Stimulated activated CD4-positive, alpha-beta T cell treated with anti-CD3 and anti-CD28 coated beads, Interleukin-1b, Interleukin-23, amount 100 ng/mL, for 48 hours (primary cell): ENCODE data around the gene XRCC1.
"Not testable (repeated sequence)": the region's sequence is repeated elsewhere in the genome, so short reads cannot be mapped to it uniquely, and the experiment has no call there.

Source experiments
- DNase-seq: peaks from one replicate; pipeline ENCODE4 v3.0.0-alpha.2; 2020

XRCC1 gene

DNA sequence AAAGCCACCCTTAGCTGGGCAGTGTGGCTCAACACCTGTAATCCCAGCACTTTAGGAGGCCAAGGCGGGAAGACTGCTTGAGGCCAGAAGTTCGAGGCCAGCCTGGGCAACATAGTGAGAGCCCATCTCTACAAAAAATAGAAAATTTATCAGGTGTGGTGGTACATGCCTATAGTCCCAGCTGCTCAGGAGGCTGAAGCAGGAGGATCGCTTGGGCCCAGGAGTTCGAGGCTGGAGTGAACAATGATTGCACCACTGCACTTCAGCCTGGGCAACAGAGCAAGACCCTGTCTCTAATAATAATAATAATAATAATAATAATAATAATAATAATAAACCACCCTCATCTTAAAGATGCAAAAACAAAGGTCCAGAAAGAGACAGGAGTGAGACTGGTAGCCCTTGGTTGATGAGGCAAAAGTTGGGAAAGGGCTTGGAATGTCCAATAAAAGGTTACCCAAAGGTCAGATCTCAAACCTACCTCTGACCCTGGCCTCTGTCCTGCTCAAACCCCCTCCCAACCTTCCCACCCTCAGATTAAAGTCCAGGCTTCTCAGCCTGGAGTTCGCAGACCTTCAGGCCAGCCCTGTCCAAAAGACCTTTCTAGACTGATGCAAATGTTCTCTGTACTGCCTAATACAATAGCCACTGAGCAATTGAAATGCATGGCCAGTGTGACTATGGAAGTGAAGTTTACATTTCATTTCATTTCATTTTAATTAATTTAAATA lies 33.2 kb downstream of the XRCC1 start:
- DNase-seq = no peak

DNA sequence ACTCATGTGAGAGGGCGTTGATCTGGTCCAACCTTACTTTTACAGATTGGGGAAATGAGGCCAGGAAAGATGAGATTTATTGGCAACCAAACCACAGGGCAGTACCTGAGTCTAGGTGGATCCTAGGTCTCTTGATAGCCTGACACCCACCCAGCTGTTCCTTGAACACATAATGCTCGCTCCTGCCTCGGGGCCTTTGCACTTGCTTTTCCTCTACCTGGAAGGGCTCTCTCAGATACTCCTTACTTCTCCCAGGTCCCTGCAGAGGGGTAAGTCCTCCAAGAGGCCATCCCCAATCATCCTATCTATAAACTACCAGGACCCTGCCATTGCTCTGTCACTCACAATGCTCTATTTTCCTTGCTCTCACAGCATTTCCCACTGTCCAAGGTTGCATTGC lies 34.9 kb downstream of the XRCC1 start:
- DNase-seq = no peak

DNA sequence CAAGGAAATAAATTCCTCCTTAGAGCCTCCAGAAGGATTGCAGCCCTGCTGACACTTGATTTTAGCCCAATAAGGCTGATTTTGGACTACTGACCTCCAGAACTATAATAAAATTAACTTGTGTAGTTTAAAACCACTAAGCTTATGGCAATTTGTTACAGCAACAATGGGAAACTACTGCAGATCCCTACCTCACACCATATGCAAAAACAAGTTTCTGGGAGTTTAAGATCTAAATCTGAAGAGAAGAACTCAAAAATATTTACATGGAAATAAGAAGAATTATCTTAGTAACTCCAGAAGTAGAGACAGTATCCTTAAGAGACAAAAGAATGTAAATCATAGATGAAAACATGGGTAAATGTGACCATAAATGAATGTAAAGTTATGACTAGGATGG lies 36.4 kb downstream of the XRCC1 start:
- DNase-seq = no peak

DNA sequence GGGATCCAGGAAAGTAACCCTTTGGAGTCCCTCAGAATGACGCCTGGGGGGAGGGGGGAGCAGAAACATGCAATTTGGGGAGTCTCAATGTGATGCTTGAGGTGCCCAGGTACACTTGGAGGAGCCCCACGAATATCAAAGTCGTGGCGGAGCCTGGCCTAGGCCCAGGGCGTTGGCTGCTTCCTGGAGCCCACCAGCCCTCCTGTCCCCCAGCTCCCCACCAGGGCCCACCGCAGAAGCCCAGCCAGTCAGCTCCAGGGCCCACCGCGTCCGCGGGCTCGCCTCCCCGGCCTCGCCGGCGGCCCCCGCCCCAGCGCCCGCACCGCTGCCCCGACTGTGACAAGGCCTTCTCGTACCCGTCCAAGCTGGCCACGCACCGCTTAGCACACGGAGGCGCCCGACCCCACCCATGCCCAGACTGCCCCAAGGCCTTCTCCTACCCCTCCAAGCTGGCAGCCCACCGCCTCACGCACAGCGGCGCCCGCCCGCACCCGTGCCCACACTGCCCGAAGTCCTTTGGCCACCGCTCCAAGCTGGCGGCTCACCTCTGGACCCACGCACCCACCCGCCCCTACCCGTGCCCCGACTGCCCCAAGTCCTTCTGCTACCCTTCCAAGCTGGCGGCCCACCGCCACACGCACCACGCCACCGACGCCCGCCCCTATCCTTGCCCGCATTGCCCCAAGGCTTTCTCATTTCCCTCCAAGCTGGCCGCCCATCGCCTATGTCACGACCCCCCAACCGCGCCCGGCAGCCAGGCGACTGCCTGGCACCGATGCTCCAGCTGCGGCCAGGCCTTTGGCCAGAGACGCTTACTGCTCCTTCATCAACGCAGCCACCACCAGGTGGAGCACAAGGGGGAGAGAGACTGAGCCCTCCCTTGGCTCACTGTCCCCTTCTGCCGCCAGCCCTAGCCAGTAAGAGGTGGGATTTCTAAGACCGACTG lies 40.2 kb downstream of the XRCC1 start:
- peak; percentile 17 for DNase-seq

DNA sequence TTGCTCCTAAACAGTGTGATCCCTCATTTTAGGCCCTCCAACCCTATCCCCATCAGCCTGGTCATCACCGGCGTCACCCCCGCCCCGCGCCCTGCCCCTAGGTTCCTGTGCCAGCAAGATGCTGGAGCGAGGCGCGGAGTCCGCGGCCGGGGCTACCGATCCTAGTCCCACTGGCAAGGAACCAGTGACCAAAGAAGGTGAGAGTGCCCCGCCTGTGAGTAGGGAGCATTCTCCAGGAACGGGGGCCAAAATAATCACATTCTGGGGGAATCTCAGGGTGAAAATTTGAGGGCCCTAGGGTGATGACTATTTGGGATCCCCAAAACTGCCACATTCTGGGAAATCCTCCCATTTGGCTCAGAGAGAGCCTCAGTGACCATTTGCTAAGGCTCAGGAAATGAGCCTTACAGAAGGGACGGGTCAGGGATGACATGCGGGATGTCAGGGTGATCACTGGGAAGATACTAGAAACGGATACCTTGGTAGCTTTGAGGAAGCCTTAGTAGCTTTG lies 41.0 kb downstream of the XRCC1 start:
- no peak for DNase-seq

DNA sequence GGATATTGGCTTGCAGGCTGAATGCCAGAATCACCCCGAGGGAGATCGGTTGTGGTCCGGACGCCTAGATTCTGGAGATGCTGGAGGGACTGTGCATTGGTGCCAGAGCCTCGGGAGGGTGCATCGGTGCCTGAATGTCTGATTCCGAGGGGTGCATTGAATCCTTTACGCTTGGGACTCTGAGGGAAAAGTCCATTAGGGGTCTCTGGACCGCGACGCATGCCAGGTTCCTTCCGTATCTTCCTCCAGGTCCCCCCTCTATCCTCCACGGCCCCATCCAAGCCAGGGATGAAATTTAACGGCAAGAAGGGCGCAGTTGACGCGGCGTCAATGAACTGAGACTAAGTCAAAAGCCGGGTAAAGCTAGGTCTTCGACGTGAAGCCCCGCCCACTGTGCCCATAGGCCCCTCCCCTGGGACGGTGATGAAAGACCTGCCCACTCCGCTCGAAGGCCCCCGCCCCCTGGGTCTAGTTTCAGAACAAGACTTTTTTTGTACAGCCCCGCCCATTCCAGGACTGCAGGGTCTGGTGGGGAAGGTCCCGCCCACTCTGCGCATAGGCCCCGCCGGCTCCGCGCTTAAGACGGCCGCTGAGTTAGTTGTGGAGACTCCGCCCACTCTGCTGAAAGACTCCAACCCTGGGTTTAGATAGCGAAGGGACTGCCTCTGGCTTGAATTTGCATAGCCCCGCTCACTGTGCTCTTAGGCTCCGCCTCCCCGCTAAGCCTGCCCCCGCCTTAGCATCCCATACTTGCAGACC lies 41.6 kb downstream of the XRCC1 start:
- DNase-seq = peak; percentile 99

DNA sequence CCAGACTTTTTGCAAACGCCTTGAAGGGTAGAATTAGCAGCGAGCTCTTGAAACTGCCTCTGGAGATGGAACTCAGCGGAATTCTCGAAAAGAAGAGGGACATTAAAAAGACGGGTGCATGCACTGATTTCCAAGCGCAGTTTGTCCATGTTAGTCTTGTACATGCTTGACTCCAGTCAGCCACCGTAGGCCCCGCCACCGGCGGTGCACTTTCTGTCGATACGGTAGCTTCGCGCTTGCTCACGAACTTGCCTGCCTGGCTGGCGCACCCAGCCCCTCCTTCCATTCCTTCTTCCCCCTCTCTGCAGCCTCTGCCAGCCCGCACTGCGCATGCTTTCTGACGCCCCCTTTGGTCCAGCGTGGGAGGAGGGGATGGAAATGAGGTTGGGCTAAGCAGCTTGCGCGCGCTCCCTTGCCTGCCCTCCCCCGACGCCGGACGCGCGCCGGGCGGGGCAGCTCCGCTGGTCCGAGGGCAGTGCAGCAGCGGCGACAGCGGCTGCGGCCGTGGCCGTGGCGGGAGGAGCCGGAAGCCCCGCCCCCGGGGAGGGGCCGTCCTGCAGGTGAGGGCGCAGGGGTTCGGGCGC lies 42.3 kb downstream of the XRCC1 start, which contains the start of gene ZNF575:
Gene ZNF575, plus strand, starts transcription at position 227 of the 584 bp plus-strand sequence. CDS start 1,235 bp downstream, outside the sequence.
- peak; percentile 92 for DNase-seq

DNA sequence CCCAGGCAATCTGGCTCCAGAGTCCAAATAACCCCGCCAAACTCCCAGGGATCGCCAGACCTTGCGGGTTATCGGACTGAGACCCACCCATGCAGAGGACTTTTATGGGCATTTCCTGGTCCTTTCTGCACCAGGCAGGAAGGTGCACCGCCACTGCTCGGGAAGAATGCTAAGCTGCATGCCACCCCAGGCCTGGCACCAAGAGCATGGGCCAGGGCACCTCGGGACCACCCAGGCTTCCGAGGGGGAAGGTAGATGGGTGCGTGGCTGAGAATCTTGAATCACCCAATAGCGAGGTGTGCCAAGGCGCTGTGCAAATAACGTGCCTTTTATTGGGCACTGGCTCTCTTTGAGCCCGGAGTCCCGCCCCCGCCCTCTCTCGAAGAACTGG lies 42.8 kb downstream of the XRCC1 start:
- DNase-seq = peak; percentile 70

DNA sequence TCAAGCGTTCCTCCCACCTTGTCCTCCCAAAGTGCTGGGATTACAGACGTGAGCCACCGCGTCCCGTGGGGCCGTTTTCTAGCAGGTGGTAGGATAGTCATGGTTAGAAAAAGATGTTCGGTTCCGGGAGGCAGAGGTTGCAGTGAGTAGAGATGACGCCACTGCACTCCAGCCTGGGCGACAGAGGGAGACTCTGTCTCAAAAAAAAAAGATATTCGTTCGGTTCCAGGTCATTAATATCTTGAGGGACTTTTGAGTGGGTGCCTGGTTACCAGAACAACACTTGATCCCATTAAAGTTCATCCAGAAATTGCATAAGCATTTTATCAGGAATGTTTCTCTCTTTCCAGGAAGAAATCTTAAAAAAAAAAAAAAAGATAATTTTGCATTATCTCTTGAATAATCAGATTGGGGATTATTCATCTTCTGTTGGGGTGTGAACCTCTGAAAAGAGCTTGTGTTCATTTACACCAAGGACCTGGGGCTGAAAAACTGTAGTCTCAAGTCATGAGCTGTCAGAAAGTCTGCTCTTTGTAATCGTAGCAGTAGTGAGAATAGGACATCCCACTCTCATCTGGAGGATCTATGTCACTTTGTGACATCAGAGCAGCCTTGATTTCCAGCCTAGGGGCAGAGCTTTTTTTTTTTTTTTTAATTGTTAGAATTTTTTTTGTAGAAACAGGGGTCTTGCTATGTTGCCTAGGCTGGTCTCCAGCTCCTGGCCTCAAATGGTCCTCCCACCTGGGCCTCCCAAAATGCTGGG lies 47.3 kb downstream of the XRCC1 start:
- DNase-seq = peak; percentile 10

DNA sequence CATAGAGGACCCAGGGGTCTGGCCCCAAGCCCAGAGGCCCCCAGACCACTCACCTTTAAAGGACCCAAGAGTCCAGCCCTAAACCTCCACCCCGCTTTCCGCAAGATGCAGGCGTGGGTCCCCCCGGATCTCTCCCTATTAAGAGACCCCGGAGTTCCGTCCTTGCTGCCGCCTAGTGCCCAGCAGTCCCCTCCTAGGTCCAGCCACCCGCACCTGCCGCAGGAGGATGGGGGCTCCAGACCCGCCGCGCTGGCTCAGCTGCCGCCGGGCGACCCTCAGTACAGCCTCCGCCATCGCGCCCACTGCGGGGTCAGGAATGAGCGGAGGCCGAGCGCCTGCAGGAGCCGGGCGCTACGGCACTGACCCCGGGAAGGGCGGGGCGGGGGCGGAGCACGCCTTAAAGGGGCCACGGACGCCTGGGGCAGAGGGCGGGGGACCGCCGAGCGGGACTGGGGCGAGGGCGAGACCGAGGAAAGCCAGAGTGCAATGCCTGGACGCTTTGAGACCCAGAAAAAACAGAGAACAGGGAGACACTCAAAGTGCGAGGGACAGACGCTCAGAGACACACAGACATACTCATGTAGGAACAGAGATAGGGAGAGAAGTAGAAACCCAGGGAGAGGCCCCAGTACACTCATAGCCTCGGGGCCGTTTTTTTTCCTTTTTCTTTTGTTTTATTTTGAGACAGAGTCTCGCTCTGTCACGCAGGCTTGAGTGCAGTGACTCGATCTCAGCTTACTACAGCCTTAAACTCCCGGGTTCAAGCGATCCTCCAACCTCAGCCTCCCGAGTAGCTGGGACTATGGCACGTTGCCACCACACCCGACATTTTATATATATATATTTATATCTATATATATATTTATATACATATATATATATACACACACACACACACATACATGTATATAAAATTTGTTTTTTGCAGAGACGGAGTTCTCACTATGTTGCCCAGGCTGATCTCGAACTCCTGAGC lies 48.2 kb downstream of the XRCC1 start, which contains the start of gene ETHE1:
Gene ETHE1, minus strand, starts transcription at position 318 of the 976 bp plus-strand sequence. Its CDS starts 24 bp downstream, at position 294.
- DNase-seq = peak; percentile 78

DNA sequence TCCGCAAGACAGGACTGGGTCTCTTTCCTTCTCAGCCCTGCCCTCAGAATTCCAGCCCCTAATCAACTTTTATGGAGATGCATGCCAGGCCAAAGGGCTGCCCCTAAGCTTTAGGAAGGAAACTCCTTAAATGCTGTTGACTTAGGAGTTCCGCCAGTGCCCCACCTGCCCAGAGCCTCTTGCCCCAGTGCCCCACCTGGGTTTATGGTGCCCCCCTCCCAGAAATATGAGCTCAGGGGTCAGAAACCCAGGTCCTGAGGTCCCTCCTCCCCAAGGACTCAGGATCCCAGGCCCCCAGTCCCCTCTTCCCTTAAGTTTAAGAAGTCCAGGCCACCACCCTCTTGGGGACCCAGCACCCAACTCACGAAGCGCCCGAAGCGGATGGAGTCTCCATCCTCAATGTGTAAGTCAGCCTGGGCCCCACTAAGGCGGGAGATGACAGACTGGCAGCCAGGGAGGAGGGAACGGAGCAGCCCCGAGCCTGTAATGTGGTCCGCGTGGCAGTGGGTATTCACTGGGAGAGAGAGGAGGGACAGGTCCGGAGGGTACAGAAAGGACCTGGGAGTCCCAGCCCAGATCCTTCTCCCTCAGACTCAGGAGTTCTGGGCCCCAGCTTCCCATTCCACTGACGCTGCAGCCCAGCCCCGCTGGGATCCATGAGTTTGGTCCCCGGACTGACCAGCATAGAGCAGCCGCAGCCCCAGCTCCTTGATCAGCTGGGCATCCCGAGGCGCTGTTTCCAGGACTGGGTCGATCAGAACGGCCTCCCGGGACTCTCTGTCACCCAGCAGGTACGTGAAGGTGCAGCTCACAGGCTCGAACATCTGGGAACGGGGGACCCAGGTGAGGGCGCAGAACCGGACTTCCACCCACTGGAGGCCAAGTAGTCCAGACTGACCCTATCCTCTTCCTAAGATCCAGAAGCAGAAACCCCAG lies 49.2 kb downstream of the XRCC1 start:
- peak; percentile 43 for DNase-seq

DNA sequence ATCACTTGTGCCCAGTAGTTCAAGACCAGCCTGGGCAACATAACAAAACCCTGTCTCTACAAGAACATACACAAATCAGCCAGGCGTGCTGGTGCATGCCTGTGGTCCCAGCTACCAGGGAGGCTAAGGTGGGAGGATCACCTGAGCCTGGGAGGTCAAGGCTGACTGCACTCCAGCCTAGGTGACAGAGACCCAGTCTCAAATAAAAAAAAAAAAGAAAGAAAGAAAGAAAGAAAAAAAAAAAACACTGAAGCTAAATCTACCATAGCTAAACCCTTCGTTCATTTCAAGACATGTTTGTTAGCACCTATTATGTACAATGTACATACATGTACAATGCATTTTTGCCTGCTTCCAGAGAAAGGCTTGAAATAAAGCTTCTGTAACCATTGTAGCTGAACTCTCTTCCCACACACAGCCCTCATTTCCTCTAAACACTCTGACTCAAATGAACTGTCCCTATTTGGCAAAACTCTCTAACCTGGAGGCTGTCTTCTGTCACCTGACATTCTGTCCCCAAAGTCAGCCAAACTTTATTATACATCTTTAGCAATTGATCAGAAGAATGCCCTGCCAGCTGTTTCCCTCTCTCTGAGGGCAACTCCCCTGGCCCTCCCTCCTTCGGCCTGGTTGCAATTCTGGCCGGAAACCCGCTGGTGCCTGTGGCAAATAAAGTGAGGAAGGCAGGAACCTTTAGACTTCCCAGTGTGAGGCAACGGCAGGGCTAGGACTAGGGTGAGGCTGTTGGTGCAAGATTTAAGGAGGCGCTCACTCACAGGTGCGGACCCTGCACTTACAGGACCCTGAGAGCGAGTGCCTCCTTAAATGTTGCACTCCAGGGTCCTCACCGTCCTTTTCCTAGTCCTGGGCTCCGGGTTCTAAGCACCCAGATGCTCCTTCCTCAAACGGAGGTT lies 50.1 kb downstream of the XRCC1 start:
- DNase-seq = peak; percentile 38

DNA sequence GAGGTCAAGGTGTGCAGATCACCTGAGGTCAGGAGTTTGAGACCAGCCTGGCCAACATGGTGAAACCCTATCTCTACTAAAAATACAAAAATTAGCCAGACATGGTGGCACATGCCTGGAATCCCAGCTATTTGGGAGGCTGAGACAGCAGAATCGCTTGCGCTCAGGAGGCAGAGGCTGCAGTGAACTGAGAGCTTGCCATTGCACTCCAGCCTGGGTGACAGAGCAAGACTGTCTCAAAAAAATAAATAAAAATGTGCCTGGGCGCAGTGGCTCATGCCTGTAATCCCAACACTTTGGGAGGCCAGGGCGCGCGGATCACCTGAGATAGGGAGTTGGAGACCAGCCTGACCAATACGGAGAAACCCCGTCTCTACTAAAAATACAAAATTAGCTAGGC lies 51.6 kb downstream of the XRCC1 start:
- not testable (repeated sequence) for DNase-seq

DNA sequence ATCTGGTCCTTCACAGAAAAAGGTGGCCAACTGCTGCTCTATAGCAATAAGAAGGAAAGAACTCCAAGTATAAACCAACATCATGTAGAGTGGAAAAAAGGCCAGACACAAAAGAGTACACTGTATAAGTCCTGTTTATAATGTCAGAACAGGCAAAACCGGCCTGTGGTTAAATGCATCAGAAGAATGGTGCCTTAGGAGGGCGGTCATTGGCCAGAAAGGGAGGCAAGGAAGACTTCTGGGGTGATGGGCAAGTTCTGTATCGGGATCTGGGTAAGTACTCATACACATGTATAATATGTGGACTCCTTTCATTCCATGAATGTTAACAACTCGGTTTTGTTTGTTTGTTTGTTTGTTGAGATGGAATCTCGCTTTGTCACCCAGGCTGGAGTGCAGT lies 52.4 kb downstream of the XRCC1 start:
- no peak for DNase-seq

DNA sequence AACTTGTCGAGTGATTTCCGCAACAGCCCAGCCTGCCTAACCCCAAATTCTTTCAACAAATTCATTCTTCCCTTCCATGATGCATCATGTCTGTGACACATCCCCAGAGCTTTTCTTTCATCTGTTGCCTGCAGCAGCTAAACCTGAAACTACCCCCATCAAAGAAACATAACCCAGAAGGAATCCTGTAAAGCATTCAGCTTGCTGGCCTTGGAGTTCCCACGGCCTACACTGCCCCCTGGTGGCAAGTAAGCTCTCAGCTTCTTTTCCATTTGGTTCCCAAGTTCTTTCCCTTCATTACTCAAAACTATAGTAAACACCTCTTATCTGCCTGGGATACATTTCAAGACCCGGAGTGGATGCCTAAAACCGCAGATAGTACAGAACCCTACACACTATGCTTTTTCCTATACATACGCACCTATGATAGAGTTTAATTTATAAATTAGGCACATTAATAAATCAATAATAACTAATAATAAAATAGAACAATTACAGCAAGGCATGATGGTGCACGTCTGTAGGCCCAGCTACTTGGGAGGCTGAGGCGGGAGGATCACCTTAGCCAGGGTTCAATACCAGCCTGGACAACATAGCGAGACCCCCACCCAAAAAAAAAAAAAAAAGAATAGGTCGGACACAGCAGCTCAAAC lies 55.8 kb downstream of the XRCC1 start:
- DNase-seq = peak; percentile 83

DNA sequence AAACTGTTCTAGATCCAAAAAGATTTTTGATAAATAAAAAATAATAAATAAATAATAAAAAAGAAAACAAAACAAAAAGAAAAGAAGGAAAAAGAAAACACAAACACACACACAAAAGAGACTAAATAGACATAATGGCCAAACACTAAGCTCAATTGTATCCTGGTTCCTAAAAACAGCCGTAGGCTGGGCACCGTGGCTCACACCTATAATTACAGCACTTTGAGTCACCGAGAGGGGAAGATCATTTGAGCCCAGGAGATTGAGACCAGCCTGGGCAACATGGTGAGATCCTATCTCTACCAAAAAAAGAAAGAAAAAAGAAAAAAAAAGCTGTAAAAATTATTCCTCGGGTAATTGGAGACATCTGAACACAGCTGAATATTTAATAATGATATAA lies 57.3 kb downstream of the XRCC1 start:
- DNase-seq = no peak

DNA sequence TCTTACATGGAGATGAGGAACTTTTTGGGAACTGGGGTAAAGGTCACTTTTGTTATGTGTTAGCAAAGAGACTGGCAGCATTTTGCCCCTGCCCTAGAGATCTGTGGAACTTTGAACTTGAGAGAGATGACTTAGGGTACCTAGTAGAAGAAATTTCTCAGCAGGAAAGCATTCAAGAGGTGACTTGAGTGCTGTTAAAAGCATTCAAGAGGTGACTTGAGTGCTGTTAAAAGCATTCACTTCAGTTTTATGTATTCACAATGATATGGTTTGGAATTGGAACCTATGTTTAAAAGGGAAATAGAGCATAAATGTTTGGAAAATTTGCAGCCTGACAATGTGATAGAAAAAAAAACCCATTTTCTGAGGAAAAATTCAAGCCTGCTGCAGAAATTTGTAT lies 62.9 kb downstream of the XRCC1 start:
- not testable (repeated sequence) for DNase-seq
